Left colon (tissue), 2 donors: ENCODE data around the gene PTMA. TPM values are rescaled to one million over a fixed set of nuclear protein-coding genes. Genes with fewer than 3 reads are reported as not detected.
"Not testable (repeated sequence)": the region's sequence is repeated elsewhere in the genome, so short reads cannot be mapped to it uniquely, and the experiment has no call there.

ENCODE experiments used
- ATAC-seq: fragments of 200-7000 bp; cut with Tn5 transposase; one replicate; pipeline ENCODE4 v1.9.1; 2020; ENCODE audit warnings: mild to moderate bottlenecking, moderate library complexity
- DNase-seq, 2 donors: peaks; one replicate each; pipeline ENCODE4 v3.0.0-alpha.2; 2020
- intact Hi-C, 2 donors: fragments of 100-400 bp; cut with DNase I in 1 of 2; cut with micrococcal nuclease in 1 of 2; formaldehyde crosslinking; loops; one replicate each; pipeline versions ENCODE4 v1.11.2 to v1.14.0; 2022; cut with DNase I, micrococcal nuclease
- total RNA-seq, 2 donors: library from RNA; stranded (reverse); fragmentation: NEBNext Ultra II Directional; extraction: Animal tissue kit (Norgen Biotek cat#: 25700); gene quantifications; one replicate each; pipeline ENCODE4 v1.2.1, GENCODE V29; 2021
- donor health status: DM: no; HTN: no; CAD: no.
- donor health status: DM: yes; HTN: yes; CAD: no.

PTMA gene
- total RNA-seq, 2 donors from 2014 or later = 775 to 846 TPM

DNA sequence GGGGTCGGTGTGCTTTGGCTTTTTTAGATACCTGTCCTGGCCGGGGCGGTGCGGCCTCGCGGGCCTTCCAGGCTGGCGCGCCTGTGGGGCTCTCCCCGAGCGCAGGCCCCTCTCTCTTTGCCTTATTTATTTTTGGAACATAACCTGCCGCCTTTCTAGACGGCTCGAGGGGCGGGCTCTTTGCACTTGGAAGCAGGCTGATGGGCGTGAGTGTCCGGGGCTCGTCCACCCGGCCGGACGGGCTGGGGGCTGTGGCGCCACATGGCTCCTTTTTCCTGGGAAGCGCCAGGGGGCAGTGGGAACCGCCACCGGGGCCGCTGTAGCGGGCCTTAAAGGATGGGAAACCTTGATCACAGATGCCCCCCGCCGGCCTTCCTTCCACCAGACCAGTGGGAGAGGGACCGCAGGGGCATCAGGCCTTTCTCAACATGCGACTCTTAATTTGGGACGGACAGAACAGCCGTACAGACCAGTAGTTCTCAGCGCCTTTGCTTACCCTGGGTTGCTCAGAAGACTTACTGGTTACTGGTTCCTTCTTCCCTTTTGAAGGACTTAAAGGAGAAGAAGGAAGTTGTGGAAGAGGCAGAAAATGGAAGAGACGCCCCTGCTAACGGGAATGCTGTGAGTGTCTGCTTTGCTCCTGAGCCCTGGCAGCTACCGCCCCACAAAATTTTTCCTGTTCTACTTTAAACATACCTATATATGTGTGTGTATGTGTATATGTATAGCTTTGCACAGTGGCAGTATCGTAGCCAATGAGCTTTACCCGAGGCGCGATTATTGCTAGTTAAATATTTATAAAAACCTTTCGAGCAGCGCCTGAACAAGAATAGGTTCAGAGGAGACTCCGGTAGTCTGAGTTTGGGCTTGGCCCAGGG, 2.7 kb downstream of the PTMA start:
- DNase-seq = peak in 1 of 2 donors; percentile 52
- intact Hi-C loops = loop anchor here (5.0 to 10.0 kb wide), 3 partner anchors 34 to 106 kb away; no protein-coding TSS in a partner anchor
- ATAC-seq = peak; percentile 2

DNA sequence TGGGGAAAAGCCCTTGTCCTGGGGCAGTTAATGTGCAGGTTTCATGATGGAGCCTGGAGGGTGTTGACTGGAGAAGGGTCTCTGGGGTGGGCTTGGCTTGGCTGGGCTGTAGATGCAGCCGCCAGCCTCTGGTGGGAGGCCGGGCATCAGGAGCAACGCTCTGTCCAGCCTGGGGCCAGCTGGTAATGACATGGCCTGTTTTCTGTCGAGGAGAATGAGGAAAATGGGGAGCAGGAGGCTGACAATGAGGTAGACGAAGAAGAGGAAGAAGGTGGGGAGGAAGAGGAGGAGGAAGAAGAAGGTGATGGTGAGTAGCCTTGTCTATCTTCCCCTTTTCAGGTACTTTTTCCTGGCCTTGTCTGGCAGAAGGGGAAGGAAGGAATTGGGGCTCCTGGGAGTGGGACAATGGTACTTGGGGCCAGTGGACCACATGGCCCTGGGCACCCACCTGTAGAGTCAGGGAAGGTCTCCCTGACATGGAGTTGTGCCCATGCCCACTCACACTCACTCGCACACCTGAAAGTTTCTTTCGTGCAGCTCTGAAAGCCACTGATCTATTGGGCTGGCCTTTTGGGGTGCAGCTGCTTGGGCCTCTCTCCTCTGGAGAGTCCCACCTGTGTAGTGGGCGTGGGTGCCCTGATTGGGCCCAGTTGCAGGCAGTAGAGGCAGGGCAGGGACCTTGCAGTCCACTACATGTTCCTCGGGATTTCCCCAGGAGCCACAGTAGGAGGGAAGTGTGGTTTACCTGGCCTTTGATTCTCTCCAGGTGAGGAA, 3.5 kb downstream of the PTMA start:
- intact Hi-C loops = loop anchor here (5.0 to 10.0 kb wide), 3 partner anchors 35 to 107 kb away; no protein-coding TSS in a partner anchor
- no peak for DNase-seq
- no peak for ATAC-seq

DNA sequence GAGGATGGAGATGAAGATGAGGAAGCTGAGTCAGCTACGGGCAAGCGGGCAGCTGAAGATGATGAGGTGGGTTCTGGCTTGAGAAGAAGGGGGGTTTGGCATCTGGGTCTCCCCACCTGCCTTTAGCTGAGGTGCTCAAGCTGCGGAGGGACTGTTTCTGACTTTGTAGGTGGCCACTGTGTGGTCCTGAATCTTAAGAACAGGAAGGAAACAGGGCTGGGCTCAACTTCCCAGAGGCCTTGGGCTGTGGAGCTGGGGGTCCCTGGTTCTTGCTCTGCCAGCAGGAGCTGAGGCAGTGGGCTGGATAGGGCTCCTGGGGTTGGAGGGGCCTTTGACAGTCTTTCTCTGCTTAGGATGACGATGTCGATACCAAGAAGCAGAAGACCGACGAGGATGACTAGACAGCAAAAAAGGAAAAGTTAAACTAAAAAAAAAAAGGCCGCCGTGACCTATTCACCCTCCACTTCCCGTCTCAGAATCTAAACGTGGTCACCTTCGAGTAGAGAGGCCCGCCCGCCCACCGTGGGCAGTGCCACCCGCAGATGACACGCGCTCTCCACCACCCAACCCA, 4.2 kb downstream of the PTMA start:
- not testable (repeated sequence) for DNase-seq, ATAC-seq
- intact Hi-C loops = loop anchor here (5.0 to 10.0 kb wide), 3 partner anchors 35 to 108 kb away; no protein-coding TSS in a partner anchor

DNA sequence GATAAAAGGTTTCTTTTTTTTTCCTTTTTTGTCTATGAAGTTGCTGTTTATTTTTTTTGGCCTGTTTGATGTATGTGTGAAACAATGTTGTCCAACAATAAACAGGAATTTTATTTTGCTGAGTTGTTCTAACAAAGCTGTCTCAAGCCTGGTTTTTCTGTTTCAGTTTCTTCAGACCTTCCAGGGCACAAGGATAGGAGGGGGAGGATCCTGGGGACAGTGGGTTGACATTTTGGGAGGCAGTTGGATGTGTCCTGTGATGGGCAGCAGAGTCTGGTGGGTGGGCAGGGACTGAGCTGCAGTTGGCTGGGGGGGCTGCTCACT, 5.0 kb downstream of the PTMA start:
- not testable (repeated sequence) for ATAC-seq, DNase-seq
- intact Hi-C loops = loop anchor here (5.0 to 10.0 kb wide), 3 partner anchors 36 to 109 kb away; no protein-coding TSS in a partner anchor

DNA sequence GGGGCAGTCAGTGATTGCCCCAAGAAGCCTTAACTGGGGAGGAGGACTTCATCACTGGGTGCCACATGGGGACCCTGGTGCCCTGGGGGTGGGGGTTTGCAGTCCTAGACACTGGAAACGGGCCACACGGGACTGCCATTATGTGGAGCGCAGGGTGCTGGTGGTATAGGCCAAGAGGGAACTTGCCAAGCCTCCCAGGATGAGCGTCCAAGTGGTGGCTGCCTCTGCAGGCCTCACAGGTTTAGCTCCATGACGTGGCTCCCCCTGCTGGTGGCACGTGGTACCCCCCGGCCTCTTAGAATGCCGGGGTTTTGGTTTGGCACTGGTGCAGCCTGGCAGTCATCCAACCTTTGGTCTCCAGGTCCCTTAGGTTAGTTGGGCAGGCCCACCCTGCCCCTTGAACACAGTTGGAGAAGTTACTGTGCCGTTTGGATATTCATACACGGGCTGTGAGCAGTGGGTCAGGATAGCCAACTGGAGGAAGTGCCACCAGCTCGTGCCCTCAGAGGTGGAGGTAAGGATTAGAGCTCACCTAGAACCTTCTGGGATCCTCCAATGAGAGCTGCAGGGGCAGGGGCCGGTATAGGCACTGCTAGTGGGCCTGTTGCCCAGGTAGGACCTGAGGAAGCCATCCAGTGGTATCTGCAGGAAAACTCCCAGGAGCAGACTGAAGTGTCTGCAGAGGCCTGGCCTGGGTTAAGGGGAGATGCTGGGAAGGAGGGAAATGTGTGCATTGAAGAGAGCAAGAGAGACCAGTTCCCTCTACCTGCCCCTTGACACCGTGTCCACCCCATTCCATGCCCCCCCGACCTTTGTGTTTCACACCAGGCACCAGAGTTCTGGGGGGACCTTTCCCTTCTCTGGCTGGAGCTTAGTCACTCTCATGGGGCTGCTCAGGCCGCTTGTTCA, 5.7 kb downstream of the PTMA start:
- ATAC-seq = peak; percentile 44
- intact Hi-C loops = loop anchor here (2.0 to 10.0 kb wide), 4 partner anchors 35 to 109 kb away; no protein-coding TSS in a partner anchor

DNA sequence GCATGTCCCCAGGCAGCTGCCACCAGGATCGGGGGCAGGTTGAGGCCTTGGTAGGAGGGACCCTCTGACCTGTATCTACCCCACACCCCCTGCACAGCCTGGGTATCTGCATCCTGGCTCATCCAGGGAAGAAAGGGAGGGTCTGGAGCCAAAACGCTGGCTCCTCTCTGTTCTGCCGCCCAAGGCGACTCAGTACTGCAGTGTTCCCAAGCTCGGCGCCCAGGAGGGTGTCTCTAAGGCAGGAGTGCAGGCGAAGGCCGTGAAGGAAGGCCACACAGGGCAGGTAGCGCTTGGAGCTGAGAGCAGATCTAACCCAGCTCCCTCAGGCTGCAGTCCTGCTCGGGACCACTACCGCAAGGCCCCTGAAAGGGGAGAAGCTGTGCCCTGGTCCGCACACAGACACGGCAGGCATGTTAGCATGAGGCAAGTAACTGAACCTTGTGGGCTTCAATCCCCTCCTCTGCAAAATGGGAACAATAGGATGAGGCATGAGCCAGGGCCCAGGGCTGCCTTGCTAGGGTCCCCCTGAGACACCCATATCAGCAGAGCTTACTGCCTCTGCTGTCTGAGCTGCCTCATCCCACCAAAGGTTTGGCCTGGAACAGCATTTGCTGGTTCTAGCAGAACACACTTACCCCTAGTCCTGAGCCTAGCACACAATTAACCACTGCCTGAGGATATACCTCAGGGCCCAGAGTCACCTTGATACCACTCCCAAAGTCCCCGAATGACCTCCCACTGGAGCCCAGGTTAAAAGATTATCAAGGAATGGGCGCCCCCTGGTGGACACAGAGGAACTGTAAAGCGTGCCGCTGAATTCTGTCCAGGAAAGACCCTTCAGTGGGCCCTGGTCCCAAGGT, 6.5 kb downstream of the PTMA start:
- ATAC-seq (peak; percentile 13), DNase-seq (peak; percentile 69 to 90)
- intact Hi-C loops = loop anchor here (2.0 to 10.0 kb wide), 4 partner anchors 36 to 110 kb away; no protein-coding TSS in a partner anchor

More for the DNA sequence above, 5.7 kb downstream of the PTMA start:
- peak; percentile 89 to 95 for DNase-seq

DNA sequence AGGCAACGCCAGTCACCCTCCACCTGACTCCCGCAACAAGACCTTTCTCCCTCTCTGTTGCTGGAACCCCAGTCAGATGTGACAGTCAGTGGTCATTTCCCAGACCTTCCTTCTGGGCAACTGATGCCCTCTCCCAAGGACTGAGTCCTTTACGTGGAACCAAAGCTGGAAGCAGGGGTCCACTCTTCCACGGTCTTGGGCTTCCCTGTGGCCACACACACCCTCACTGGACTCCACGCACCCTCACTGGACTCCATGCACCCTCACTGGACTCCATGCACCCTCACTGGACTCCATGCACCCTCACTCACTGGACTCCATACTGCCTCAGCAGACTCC, 7.1 kb downstream of the PTMA start:
- ATAC-seq (no peak), DNase-seq (no peak)
- intact Hi-C loops = loop anchor here (2.0 to 10.0 kb wide), 2 partner anchors 37 to 111 kb away; no protein-coding TSS in a partner anchor

DNA sequence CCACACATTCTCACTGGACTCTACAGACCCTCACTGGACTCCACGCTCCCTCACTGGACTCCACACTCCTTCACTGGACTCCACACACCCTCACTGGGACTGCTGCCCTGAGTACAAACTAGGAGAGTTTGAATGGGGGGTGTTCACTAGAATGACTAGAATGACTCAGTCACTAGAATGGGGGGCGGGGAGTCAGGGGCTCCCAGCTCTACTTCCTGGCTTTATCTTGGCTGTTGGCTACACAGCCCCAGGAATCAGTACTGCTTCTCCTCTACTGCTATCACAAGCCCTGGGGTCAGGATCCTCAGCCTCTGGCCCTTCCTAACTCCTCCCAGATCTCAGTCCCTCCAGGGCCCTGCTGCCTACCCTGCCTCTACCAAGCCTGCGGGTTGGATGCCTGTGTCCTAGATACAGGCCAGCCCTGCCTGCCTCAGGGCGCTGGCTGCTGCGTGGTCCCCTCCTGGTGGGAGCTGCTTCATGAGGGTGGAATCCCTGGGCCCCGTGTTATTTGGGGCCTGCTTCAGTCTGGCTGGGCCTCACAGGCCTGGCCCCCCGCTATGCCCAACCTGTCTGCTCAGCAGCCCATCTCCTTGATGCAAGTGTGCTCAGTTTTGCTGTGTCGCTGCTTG, 7.8 kb downstream of the PTMA start:
- DNase-seq (no peak), ATAC-seq (no peak)
- intact Hi-C loops = loop anchor here (2.0 to 10.0 kb wide), 2 partner anchors 37 to 111 kb away; no protein-coding TSS in a partner anchor

DNA sequence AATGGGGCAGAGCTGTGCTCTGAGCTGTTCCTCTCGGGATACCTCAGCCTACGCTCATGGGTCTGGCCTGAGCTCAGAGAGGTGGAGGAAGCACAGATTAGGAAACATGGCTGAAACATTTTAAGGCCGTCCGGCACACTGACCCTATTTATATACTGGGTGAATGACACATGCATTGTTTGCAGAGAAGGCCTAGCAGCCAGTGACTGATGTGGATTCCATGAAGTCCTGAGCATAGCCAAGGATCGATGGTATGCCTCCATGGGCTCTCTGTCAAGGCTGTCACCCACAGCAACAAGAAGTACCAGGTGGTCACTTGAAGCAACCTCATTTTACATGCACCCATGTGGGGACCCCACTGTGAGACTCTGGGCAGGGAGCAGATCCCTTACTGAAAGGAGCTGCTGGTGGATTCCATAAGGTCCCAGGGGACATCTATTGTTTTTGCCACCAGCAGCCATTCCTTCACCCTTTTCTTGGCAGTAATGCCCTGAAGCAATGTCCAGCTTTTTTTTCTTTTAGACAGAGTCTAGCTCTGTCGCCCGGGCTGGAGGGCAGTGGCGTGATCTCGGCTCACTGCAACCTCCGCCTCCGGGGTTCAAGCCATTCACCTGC, 8.4 kb downstream of the PTMA start:
- intact Hi-C loops = loop anchor here in 1 of 2 donors (10.0 kb wide), 1 partner anchor 112 kb away; no protein-coding TSS in a partner anchor
- no peak for ATAC-seq
- no peak for DNase-seq

DNA sequence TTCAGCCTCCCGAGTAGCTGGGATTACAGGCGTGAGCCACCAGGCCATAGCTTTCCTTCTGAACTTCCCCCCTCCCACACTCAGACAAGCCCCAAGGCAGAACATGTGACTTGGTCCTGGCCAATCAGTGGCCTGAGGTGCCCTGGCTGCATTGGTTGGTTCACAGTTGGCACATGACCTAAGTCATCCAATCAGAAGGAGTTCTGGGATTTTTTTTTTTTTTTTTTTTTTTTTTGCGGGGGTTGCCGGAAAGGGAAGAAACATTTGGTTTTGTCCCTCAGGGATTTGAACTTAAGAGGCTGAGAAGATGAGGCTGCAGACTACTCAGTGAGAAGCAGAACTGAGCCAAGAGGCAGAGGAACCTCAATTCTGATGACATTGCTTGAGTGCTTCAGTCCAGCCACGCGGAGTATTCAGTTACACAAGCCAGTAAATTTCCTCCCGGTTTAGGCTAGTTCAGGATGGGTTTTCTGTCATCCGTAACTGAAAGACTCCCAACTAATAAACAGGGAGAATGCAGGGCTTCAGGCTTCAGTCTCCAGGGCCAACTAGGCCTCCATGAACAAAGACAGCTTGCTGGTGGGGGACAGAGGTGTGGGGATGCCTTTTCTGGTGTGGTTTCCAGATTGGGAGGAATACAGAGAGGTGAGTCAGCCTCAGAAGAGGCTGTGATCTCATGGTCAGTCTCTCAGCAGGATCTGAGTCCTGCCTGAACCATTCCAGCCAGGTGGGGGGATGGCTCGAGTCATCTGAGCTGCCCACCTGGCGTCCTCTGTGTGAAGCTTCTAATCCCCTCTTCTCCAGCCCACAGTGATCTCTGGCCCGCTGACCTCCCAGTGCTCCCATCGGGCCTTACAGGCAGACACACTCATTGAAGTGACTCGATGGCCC, 9.2 kb downstream of the PTMA start:
- intact Hi-C loops = loop anchor here in 1 of 2 donors (10.0 kb wide), 1 partner anchor 113 kb away; no protein-coding TSS in a partner anchor
- DNase-seq (peak in 1 of 2 donors; percentile 44), ATAC-seq (no peak)

DNA sequence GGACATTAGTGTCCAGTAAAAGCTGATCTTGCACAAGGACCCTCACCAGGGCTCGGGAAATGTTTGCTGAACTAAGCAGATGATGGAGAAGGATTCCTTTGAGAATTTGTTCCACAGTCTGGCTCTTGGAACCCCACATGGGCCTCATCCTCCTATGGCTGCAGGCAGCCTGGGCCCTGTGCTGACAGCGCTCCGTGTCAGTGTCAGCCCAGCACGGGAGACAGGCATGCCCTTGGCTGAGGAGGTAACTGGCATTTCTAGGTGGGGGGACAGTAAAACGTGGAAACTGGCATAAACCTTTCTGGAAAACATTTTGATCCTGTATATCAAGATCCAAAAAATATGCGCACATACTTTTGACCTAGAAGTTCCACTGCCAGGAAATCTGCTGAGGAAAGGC, 10.5 kb downstream of the PTMA start:
- DNase-seq (no peak), ATAC-seq (no peak)
- intact Hi-C loops = loop anchor here in 1 of 2 donors (10.0 kb wide), 1 partner anchor 114 kb away; no protein-coding TSS in a partner anchor

DNA sequence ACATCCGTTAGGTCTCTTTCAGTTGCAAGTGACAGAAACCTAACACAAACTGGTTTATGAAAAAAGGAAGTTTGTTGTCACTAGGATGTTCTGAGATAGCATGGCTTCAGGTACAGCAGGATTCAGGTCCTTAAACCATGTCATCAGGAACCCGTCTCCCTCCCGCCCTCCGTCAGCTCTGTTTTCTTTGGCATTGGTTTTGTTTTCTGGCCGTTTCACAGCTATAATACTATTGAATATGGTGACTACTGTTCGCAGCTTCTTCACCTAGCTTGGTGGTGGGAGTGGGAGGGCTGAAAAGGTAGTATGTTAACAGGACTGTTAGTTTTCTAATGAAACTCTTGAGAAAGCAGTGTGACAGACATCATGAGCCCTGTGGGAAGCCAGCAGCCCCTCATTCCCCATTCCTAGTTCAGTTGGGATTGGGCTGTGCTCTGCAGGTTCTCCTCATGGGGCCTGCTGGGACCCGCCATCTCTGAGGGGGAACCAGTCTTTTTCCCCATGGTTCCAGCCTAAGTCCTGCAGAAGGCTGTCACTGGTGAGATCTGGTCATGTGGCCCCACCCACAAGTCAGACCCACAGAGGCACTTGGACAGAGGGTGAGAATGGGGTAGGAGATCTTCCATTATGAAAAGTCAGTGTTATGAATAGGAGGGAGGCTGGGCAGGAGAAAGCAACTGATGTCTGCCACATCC, 12.1 kb downstream of the PTMA start:
- intact Hi-C loops = no loop called here
- ATAC-seq (no peak), DNase-seq (no peak)

DNA sequence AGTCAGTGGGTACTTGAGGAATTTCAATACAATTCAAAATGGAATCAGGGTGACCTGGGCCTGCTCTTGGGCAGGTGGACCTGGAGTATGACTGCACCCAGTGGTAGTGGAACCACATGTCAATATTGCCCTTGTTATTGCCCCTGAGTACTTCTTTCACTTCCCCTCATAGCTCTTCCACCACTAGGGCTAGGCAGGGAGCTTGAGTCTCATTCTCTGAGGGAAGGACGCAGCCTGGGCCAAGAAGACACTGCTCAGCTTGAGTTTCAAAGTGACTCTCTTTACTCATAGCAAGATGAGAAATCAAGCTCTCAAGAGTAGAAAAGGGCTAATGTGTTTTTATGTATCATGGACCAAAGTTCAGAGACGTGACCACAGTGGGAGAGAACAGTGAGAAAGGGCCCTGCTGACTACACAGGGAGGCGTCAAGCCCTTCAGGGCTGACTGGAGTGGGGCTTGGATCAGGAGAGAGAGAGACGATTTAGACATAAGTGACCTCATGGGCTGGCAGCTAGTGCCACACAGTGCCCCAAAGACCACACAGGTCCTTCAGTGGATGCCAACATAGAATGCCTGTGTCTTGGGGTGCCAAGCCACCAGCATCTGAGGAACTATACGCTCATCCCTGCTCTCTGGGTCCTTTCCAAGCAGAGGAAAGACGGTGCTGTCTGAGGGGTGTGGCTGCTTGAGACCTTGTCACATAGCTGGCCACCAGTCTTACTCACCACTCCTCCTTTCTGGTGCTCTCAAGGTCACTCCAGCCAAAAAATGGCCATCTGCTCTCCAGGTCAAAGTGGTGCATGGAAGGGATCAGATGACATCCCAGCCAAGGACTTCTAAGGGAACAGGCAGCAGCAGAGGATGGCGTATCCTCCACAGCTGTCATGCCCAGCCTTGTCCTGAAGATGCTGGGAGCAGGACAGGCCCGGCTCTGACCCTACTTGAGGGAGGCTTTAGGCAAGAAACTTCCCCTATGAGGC, 13.0 kb downstream of the PTMA start:
- ATAC-seq (peak; percentile 19), DNase-seq (no peak)
- intact Hi-C loops = no loop called here
